Fibroblast of skin of abdomen (primary cell): ENCODE measurements around the gene HMG20A.

ENCODE experiments used
- DNase-seq: peaks from one replicate; pipeline ENCODE4 v3.0.0-alpha.2; 2013

Gene HMG20A

GRCh38 chr15:77479015-77479414, 58.3 kb downstream of the HMG20A start:
- no peak for DNase-seq

- no peak for DNase-seq
Observed at GRCh38 chr15:77480859-77481633, 60.4 kb downstream of the HMG20A start.

GRCh38 chr15:77481670-77482069, 61.0 kb downstream of the HMG20A start:
- DNase-seq = peak; percentile 87

- peak; percentile 88 for DNase-seq
Observed at GRCh38 chr15:77482570-77482969, 61.9 kb downstream of the HMG20A start.

GRCh38 chr15:77483425-77484140, 62.9 kb downstream of the HMG20A start:
- DNase-seq = no peak

GRCh38 chr15:77484994-77485393, 64.3 kb downstream of the HMG20A start:
- DNase-seq = no peak

GRCh38 chr15:77486542-77487468, 66.1 kb downstream of the HMG20A start:
- DNase-seq = no peak

- DNase-seq = no peak
Observed at GRCh38 chr15:77487469-77487842, 66.8 kb downstream of the HMG20A start.

GRCh38 chr15:77487888-77488287, 67.2 kb downstream of the HMG20A start:
- no peak for DNase-seq

GRCh38 chr15:77489647-77490046, 69.0 kb downstream of the HMG20A start:
- no peak for DNase-seq

GRCh38 chr15:77493324-77493907, 72.7 kb downstream of the HMG20A start:
- DNase-seq = peak; percentile 68

- DNase-seq = no peak
Observed at GRCh38 chr15:77494073-77494867, 73.6 kb downstream of the HMG20A start.

- DNase-seq = no peak
Observed at GRCh38 chr15:77494964-77495363, 74.3 kb downstream of the HMG20A start.

GRCh38 chr15:77495838-77496596, 75.3 kb downstream of the HMG20A start:
- peak; percentile 64 for DNase-seq

- peak; percentile 99 for DNase-seq
Observed at GRCh38 chr15:77496715-77497109, 76.0 kb downstream of the HMG20A start.

GRCh38 chr15:77497110-77497737, 76.5 kb downstream of the HMG20A start:
- peak; percentile 45 for DNase-seq

- DNase-seq = peak; percentile 31
Observed at GRCh38 chr15:77497942-77498361, 77.3 kb downstream of the HMG20A start.

GRCh38 chr15:77499087-77499760, 78.5 kb downstream of the HMG20A start:
- no peak for DNase-seq

- DNase-seq = peak; percentile 67
Observed at GRCh38 chr15:77500989-77501388, 80.3 kb downstream of the HMG20A start.
